ENCODE data around the gene SNX25.
"Not testable (repeated sequence)": the region's sequence is repeated elsewhere in the genome, so short reads cannot be mapped to it uniquely, and the experiment has no call there.

The SNX25 gene

GRCh38 chr4:185205073-185205472 lies 4.3 kb upstream of the SNX25 start:
- DNase-seq, result not testable (repeated sequence)

GRCh38 chr4:185205697-185206342 lies 3.6 kb upstream of the SNX25 start:
- DNase-seq, result no peak

DNA sequence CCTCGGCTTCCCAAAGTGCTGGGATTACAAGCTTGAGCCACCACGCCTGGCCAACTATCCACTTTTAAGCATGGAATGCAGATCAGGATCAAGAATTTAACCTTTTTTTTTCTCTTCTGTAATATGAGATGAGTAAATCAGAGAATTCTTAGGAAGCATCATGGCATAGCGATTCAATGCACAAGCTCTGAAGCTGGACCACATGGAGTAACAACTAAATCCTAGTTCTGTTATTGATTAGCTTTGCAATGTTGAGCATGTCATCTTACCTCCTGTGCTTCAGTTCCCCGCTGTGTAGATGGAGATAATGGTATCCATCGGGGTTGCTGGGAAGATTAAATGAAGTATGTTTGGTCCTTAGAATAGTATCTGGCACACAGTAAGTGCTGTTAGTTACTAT lies 1.9 kb upstream of the SNX25 start:
- peak; percentile 12 for DNase-seq

DNA sequence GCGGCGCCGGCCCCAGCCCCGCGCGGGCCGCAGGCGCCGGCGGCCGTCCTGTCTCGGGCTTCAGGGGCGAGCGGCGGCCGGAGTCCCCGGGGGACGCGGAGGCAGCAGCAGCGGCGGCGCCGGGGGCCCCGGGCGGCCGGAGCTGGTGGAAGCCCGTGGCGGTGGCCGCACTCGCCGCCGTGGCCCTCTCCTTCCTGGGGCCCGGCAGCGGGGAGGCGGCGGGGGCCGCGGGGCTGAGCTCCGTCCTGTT lies 379 bp downstream of the SNX25 start:
- not testable (repeated sequence) for DNase-seq

DNA sequence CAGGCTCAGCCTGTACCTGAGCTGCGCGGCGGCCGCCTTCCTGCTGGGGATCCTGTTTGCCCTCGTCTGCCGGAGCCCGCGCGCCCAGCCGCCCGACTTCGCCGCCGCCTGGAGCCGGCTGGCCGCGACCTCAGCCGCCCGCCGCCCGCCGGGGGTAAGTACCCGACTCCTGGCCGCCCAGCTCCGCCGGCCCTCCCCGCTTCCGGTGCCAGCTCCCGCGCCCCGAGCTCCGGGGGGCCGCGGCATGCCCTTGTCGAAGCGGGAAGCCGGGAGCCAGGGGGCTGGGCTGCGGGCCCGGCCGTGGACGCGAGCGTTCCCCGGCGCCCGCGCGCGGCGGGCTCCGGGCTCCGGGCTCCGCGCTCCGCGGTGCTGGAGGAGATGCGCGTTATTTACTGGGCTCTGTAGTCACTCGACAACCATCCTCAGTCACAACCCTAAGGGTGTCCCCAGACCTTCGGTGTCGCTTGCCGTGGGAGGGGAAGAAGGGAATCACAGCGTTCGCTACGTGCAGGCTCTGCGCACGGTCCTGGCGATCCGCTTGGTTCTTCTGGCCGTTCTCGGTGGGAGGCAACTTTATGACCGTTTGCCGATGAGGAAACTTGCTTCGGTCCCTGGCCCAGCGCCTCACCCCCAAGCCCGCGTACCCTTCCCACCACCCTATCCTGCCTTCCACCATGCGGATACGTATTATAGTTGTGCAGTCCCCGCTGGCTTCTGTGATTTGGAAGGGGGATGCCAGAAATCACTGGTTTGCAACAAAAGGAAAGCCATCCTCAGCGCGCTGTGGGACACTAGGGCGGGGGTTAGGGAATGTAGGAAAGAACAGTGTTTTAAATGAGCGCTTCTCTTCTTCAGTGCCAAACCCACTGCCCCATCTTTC lies 944 bp downstream of the SNX25 start:
- peak; percentile 55 for DNase-seq

DNA sequence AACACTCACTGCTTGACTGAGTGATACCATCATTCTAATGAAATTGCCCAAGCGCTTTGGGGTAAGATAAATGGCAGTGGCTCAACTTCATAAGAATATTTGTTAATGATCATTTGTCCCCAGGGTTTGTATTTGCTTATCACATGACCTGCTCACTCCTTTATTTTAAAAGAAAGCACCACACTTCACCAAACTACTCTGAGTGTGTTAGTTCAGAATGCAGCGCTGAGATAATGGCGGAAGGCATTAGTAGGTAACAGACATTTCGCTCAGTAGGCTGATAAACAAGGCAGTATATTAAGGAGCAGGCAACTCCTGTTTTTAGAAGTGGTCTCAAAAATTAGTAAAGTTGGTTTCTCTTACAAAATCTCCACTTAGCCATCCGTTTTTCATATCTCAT lies 1.6 kb downstream of the SNX25 start:
- DNase-seq, result no peak

GRCh38 chr4:185211641-185212040 lies 2.2 kb downstream of the SNX25 start:
- no peak for DNase-seq

DNA sequence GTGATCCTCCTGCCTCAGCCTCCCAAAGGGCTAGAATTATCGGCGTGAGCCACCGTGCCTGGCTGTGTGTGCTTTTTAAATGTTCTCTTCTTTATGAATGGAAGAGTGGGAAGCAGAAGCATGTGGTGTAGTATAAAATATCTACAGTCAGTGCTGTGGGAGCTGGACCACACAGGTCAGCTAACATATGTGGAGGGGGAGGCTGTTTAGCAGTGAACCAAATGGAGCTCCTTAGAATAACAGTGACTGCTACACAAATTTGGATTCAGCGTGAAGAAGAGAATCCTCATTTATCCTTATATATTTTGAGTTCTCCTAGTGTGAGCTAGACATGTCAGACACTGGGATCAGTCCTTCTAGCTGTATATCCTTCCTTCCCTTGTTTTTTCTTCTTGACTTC lies 3.2 kb downstream of the SNX25 start:
- no peak for DNase-seq

DNA sequence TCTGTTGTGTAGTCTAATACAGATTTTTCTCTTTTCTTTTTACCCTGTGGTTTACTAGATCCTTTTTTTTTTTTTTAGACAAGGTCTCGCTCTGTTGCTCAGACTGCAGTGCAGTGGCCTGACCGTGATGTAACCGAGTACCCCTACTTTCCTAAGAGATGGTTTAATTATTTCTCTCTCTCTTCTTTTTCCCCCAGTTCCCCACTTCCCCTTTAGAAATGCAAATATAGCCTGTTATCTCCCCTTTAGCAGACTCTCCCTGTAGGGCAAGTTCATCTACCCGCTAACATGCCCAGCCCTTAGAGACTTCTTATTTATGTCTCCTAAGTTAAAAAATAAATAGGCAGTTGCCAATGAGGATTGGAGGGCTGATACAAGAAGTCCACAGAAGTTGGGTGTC lies 4.5 kb downstream of the SNX25 start:
- no peak for DNase-seq

GRCh38 chr4:185215261-185215660 lies 5.9 kb downstream of the SNX25 start:
- DNase-seq, result peak; percentile 22

DNA sequence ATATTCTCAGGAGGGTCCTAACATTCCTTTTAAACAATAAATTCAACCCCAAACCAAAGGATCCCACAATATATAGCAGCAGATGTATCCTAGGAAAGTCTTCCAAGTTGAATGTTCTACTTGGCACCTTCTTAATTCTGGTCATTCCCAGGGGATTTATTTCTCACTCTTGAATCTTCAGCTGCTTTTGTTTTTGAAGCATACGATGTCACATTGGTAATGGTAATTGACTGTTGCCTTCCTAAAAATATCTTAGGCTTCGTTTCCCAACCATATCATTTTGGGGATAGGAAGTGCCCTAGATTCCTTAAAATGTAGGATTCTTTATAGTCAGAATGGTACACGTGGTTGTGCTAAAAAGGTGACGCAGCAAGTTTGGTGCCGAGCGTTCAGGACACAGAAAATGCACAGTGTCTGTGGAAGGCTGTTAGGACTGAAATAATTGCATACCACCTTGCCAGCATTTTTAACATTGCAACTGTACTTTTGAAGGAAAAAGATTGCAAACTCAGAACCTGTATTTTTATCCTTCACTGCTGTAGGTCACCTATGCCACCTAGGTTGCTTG lies 8.1 kb downstream of the SNX25 start:
- no peak for DNase-seq

DNA sequence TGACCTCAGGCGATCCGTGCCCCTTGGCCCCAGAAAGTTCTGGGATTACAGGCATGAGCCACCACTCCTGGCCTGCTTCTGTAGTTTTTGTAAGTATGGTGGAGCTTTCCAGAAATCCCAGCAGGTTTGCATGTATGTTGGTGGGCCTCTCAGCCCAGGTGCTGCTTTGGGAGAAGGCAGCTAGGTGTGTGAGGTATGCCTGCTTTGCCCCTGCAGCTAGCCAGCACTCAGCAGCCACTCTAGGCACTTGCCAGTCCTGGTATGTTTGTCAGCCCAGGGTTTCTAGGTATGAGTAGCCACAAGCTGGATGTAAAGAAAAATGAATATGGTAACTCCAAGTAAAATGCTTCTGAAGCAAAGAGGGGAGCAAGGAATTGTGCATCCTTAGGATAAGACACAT lies 8.9 kb downstream of the SNX25 start:
- DNase-seq, result no peak

GRCh38 chr4:185219551-185220344 lies 10.3 kb downstream of the SNX25 start:
- peak; percentile 85 for DNase-seq

DNA sequence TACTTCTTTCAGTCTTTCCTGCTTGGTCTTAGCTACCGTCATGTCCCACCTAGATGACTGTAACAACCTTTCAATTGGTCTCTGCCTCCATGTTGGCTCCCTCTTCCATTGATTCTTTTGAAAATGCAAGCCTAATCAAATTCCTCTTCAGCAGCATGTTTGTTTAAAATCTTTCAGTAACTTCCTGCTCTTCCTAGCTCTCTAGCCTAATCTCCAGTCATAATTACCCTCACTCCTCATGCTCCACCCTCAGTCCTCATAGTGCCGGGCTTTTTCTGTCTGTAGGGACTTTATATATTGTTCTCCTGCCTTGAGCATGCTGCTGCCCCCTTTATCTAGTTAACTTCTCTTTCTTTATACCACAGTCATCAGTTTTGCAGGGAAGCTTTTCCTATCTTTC lies 12.1 kb downstream of the SNX25 start:
- no peak for DNase-seq

DNA sequence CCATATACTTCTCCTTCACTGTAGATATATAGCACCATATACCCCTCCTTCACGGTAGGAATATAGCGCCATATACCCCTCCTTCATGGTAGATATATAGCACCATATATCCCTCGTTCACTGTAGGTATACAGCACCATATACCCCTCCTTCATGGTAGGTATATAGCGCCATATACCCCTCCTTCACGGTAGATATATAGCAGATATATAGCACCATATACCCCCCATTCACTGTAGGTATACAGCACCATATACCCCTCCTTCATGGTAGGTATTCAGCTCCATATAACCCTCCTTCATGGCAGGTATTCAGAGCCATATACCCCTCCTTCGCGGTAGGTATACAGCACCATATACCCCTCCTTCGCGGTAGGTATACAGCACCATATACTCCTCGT lies 12.5 kb downstream of the SNX25 start:
- DNase-seq, result no peak

GRCh38 chr4:185222598-185222997 lies 13.2 kb downstream of the SNX25 start:
- peak; percentile 83 for DNase-seq

DNA sequence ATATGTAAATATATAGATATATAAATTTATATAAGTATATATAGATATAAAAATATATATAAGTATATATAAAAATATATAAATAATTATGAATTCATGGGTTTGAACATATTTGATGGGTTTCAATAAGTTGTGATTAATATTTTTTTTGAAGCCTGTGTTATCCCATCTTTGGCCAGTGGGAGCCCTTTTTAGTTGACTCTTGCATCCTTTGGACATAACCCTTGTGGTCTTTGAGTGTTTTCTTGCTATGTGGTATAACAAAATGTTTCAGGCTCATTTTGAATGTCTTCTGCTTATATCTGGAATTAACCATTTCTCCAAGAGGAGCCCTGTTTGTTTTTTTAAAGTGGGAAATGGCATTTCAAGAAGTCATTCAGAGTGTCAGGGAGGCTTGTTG lies 15.2 kb downstream of the SNX25 start:
- no peak for DNase-seq

DNA sequence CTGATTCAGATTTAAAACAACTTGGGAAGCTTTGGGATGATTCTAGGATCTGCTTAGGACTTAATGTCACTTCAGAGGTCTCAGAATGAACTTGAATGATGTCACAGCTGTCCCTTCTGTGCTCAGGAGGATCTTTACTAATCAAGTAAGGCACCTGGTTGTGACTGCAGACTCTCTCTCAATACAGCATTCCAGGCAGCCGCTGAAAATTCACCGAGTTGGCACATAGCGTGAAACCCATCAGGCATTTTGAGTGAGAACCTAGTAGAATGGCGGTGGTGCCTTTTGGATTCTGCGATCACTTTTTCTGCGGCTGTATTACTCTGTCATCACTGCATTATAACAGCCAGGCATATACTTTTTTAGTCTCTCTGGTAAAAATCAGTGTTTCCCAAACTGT lies 16.5 kb downstream of the SNX25 start:
- DNase-seq, result no peak

GRCh38 chr4:185227131-185227551 lies 17.7 kb downstream of the SNX25 start:
- DNase-seq, result no peak

- DNase-seq, result no peak
Observed at GRCh38 chr4:185227713-185228278, 18.4 kb downstream of the SNX25 start.

- no peak for DNase-seq
Observed at GRCh38 chr4:185229021-185229818, 19.8 kb downstream of the SNX25 start.

- DNase-seq, result peak; percentile 52
Observed at GRCh38 chr4:185232370-185232769, 23.0 kb downstream of the SNX25 start.
